Prostate gland (tissue), 2 donors: ENCODE measurements around the gene ECSIT.

Experiments used
- POLR2A ChIP-seq: fragments of 450-650 bp; IDR thresholded peaks from one replicate; pipeline ENCODE4 v1.6.1; 2016; ENCODE audit warnings: antibody characterized with exemption, mild to moderate bottlenecking
- POLR2AphosphoS5 ChIP-seq: sonication (generic); formaldehyde crosslinking; IDR thresholded peaks from one replicate; pipeline ENCODE4 v1.6.1; 2017; ENCODE audit warnings: antibody characterized with exemption
- TF ChIP-seq, protein P1 (sequence below), 4 experiments: fragments of 200-600 bp in 2 of 4; fragments of 450-650 bp in 2 of 4; sonication (generic) in 2 of 4; IDR thresholded peaks; 1 replicate in 3 of 4; 2 replicates in 1 of 4; pipeline ENCODE4 v1.5.1; 2016 to 2019; ENCODE audit warnings: antibody characterized with exemption in 4 of 4, mild to moderate bottlenecking in 2 of 4, moderate library complexity in 2 of 4

DNA sequence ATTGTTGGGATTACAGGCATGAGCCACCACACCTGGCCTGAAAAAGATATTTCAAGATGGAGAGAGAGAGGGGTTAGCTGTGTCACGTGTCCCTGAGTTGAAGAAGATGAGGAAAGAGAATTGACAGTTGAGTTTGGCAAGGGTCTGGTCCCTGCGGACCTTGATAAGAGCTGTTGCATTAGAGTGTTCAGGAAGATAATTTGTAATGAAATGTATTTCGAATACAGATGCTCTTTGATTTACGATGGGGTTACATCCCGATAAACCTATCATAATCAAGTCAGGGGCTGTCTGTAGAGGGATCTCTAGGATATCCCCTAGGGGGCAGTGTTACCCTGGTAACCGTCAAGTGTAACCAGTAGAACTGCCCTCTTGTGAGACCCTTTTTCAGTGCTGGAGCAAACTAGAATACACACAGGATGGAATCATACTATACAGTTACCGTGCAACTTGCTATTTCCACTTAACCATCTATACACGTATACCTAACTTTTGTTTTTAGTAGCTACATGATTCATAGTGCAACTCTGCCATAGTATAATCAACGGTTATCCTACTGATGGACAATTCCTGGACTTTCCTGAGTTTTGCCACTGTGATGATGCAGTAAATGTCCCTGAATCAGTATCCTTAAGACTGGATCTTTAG is 31.6 kb upstream of the ECSIT start:
- TF ChIP-seq POLR2A (no peak), POLR2AphosphoS5 (peak; percentile 42)
- TF ChIP-seq, protein P1, sequence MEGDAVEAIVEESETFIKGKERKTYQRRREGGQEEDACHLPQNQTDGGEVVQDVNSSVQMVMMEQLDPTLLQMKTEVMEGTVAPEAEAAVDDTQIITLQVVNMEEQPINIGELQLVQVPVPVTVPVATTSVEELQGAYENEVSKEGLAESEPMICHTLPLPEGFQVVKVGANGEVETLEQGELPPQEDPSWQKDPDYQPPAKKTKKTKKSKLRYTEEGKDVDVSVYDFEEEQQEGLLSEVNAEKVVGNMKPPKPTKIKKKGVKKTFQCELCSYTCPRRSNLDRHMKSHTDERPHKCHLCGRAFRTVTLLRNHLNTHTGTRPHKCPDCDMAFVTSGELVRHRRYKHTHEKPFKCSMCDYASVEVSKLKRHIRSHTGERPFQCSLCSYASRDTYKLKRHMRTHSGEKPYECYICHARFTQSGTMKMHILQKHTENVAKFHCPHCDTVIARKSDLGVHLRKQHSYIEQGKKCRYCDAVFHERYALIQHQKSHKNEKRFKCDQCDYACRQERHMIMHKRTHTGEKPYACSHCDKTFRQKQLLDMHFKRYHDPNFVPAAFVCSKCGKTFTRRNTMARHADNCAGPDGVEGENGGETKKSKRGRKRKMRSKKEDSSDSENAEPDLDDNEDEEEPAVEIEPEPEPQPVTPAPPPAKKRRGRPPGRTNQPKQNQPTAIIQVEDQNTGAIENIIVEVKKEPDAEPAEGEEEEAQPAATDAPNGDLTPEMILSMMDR (IDR thresholded peaks at IDR 0.05) = peak in 3 of 4 experiments; percentile 64 to 68 (median 68)
